GM18870 (cell line): ENCODE measurements around the gene SPEG.

ENCODE experiments used
- ATAC-seq: cut with Tn5 transposase; IDR thresholded peaks from one replicate; pipeline ENCODE4 v1.9.1; 2021; ENCODE audit warnings: moderate library complexity; ENCODE audit not compliant: unreplicated experiment

SPEG gene

GRCh38 chr2:219441451-219442255 lies 7.0 kb downstream of the SPEG start:
- no peak for ATAC-seq

GRCh38 chr2:219442256-219443015 lies 7.8 kb downstream of the SPEG start:
- no peak for ATAC-seq

- ATAC-seq, result no peak
These were observed 8.5 kb downstream of the SPEG start for GRCh38 chr2:219443016-219443696.

- ATAC-seq, result no peak
These were observed 9.0 kb downstream of the SPEG start for GRCh38 chr2:219443697-219444023.

- no peak for ATAC-seq
These were observed 10.0 kb downstream of the SPEG start for GRCh38 chr2:219444566-219445091.

- ATAC-seq, result no peak
These were observed 10.6 kb downstream of the SPEG start for GRCh38 chr2:219445220-219445640.

- ATAC-seq, result no peak
These were observed 11.5 kb downstream of the SPEG start for GRCh38 chr2:219446101-219446504.

GRCh38 chr2:219446689-219447088 lies 12.0 kb downstream of the SPEG start:
- ATAC-seq, result no peak

GRCh38 chr2:219447242-219448098 lies 12.8 kb downstream of the SPEG start:
- ATAC-seq, result no peak

- ATAC-seq, result no peak
These were observed 13.6 kb downstream of the SPEG start for GRCh38 chr2:219448099-219448775.

- ATAC-seq, result no peak
These were observed 14.2 kb downstream of the SPEG start for GRCh38 chr2:219448776-219449341.

- no peak for ATAC-seq
These were observed 15.0 kb downstream of the SPEG start for GRCh38 chr2:219449609-219450008.

GRCh38 chr2:219451661-219452360 lies 17.2 kb downstream of the SPEG start:
- ATAC-seq, result no peak

GRCh38 chr2:219452361-219453317 lies 18.0 kb downstream of the SPEG start:
- no peak for ATAC-seq

GRCh38 chr2:219453671-219454590 lies 19.3 kb downstream of the SPEG start:
- no peak for ATAC-seq

GRCh38 chr2:219455581-219455980 lies 20.9 kb downstream of the SPEG start:
- no peak for ATAC-seq
